Pancreas (tissue), 10 donors: ENCODE results near the gene SART3. TPM values are rescaled to one million over a fixed set of nuclear protein-coding genes. Genes with fewer than 3 reads are reported as not detected.

ENCODE experiments used
- ATAC-seq, 4 donors: fragments of 200-7000 bp; cut with Tn5 transposase; one replicate each; pipeline versions ENCODE4 v1.8.0 to v1.9.1; 2020; ENCODE audit warnings: mild to moderate bottlenecking in 4 of 4, moderate library complexity in 4 of 4
- DNase-seq, 6 donors: peaks; one replicate each; pipeline ENCODE4 v3.0.0-alpha.2; 2020
- FAIRE-seq: peaks from 2 replicates; lab custom pipeline; 2012; peaks lifted over from hg19 to GRCh38; lab: Jason Lieb, UNC
- H3K27ac ChIP-seq, 4 donors: fragments of 200-600 bp; sonication (generic); 1 replicate in 3 of 4; 2 replicates in 1 of 4; pipeline versions ENCODE4 v1.5.0 to v1.8.0; 2020
- H3K27me3 ChIP-seq, 4 donors: fragments of 200-600 bp; one replicate each; pipeline ENCODE4 v1.8.0; 2021
- H3K36me3 ChIP-seq, 3 donors: fragments of 200-600 bp; sonication (generic) in 1 of 3; one replicate each; pipeline versions ENCODE4 v1.5.0 to v1.8.0; 2020 to 2021
- H3K4me1 ChIP-seq, 3 donors: fragments of 200-600 bp; one replicate each; pipeline ENCODE4 v1.8.0; 2021
- H3K4me3 ChIP-seq, 4 donors: fragments of 200-600 bp; sonication (generic) in 2 of 4; one replicate each; pipeline versions ENCODE4 v1.5.0 to v1.8.0; 2020 to 2021
- H3K9me3 ChIP-seq, 4 donors: fragments of 200-600 bp; one replicate each; pipeline ENCODE4 v1.8.0; 2021
- WGBS, 2 donors: extraction: QIAGEN DNeasy Blood & Tissue Kit; methylation state at CpG; one replicate each; pipeline ENCODE4 v1.1.7; 2013; 5-methylcytosine and 5-hydroxymethylcytosine counted together
- intact Hi-C, 3 donors: fragments of 100-400 bp; cut with DNase I; formaldehyde crosslinking; loops; one replicate each; pipeline versions ENCODE4 v1.11.1 to v1.14.2; 2022
- polyA plus RNA-seq, 2 donors: library from polyadenylated mRNA; stranded (reverse); fragments of 200-250 nt; gene quantifications; one replicate each; pipeline ENCODE4 v1.2.3, GENCODE V29; 2013
- total RNA-seq, 6 donors: library from RNA; stranded (reverse); fragmentation: NEBNext Ultra II Directional in 4 of 6; extraction: Animal tissue kit (Norgen Biotek cat#: 25700) in 4 of 6; gene quantifications; one replicate each; pipeline versions ENCODE4 v1.2.1 to v1.2.4, GENCODE V29; 2021 to 2023
- TF ChIP-seq, protein P1 (sequence below), 4 donors: fragments of 200-600 bp; sonication (generic) in 3 of 4; IDR thresholded peaks; one replicate each; pipeline versions ENCODE4 v1.5.0 to v1.8.0; 2021; ENCODE audit warnings: antibody characterized with exemption in 4 of 4
- donor health status: healthy with polysubstance abuse.
- donor health status: DM: no; HTN: no; CAD: no; lungs with moderate emphysema.
- donor health status: DM: no; HTN: no; CAD: no.
- donor health status: control.
- donor health status: control.
- donor health status: Bipolar disorder and iron deficiency.
- donor health status: DM: yes; HTN: yes; CAD: no.
- donor health status: DM: no; HTN: no; CAD: no.
- donor health status: DM: no; HTN: no; CAD: no.
- donor health status: DM: yes; HTN: yes; CAD: no.

Gene SART3
- total and polyA plus RNA-seq, 8 donors, result 13.9 to 23.4 (median 16.7) TPM

GRCh38 chr12:108562348-108563135 is 1.6 kb upstream of the SART3 start, which contains the start of gene ISCU:
Gene ISCU (plus strand): TSS chr12:108562596. CDS start chr12:108562623, 27 bp downstream.
- intact Hi-C loops, result loop anchor here in 1 of 3 donors (10.0 kb wide), 1 partner anchor 242 kb away; no protein-coding TSS in a partner anchor
- DNase-seq (peak; percentile 96 to 100 (median 99)), ATAC-seq (peak; percentile 83 to 92 (median 86)), FAIRE-seq (no peak)
- H3K4me1 ChIP-seq, result peaks cover 10 to 28% (median 17%) of the 10 kb centered on the region in 3 donors
- TF ChIP-seq, protein P1, sequence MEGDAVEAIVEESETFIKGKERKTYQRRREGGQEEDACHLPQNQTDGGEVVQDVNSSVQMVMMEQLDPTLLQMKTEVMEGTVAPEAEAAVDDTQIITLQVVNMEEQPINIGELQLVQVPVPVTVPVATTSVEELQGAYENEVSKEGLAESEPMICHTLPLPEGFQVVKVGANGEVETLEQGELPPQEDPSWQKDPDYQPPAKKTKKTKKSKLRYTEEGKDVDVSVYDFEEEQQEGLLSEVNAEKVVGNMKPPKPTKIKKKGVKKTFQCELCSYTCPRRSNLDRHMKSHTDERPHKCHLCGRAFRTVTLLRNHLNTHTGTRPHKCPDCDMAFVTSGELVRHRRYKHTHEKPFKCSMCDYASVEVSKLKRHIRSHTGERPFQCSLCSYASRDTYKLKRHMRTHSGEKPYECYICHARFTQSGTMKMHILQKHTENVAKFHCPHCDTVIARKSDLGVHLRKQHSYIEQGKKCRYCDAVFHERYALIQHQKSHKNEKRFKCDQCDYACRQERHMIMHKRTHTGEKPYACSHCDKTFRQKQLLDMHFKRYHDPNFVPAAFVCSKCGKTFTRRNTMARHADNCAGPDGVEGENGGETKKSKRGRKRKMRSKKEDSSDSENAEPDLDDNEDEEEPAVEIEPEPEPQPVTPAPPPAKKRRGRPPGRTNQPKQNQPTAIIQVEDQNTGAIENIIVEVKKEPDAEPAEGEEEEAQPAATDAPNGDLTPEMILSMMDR (IDR thresholded peaks at IDR 0.05), result no peak
- peak within 1 kb of the TSS; percentile 87 to 94 (median 92) for H3K27ac ChIP-seq
- H3K4me3 ChIP-seq, result peak within 1 kb of the TSS; percentile 76 to 97 (median 92)
- H3K36me3 ChIP-seq, result peaks cover 0 to 26% (median 7%) of the 10 kb centered on the region in 3 donors
- WGBS, 2 donors, result 0% methylated on average over 54 to 72 of the region's 72 CpGs
- no peaks in the 10 kb centered on the region for H3K9me3 ChIP-seq
- no peaks in the 10 kb centered on the region for H3K27me3 ChIP-seq

DNA sequence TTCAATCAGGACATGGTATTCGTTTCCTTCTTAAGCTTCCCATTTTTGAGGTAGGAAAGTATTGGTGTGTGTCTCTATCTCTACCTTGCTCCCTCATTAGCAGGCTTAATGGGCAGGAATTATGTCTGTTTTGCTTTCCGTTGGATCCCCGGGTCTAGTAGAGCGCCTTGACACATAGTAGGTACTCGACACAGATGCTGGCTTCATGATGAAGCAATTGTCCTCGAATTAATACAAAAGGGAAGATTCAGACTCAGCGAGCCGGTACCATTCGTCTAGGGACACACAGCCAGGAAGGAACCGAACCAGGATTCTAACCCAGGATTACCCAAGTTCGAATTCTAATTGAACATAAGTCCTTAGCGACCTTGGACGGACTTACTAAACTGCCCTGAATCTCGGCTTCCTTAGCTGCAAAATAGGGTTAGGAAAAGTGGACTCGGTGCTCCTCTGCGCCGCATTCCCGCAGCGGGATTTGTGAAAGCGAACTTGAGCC is 927 bp upstream of the SART3 start:
- intact Hi-C loops, result loop anchor here in 1 of 3 donors (10.0 kb wide), 1 partner anchor 243 kb away; no protein-coding TSS in a partner anchor

DNA sequence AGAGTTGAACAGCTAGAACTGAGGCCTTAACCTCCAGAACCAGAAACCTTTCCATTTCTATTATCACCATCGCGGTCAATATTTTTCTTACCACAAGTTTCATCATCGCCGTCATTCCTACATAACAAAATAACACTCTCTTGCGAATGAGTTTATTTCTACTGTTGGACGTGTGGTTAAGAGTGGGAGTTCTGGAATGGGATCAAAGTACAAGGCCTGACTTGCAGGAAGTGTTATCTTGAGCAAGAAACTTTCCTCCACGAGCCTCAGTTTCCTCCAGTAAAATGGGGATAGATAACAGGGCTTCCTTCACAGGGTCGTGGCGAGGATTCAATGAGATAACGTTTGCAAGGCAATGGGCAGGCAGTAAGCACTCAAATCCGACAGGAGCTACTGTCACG is 652 bp downstream of the SART3 start:
- DNase-seq, result no peak
- ATAC-seq, result no peak
- peaks cover 0 to 8% (median 4%) of the 10 kb centered on the region in 3 donors for H3K36me3 ChIP-seq
- H3K4me1 ChIP-seq, result peaks cover 10 to 17% (median 15%) of the 10 kb centered on the region in 3 donors
- TF ChIP-seq, protein P1 (IDR thresholded peaks at IDR 0.05), result no peak
- intact Hi-C loops, result loop anchor here in 1 of 3 donors (10.0 kb wide), 1 partner anchor 244 kb away; no protein-coding TSS in a partner anchor
- H3K9me3 ChIP-seq, result no peaks in the 10 kb centered on the region
- no peak for FAIRE-seq
- peak overlapping the region in 2 of 4 donors; percentile 87 to 90 for H3K27ac ChIP-seq
- no peaks in the 10 kb centered on the region for H3K27me3 ChIP-seq
- WGBS, 2 donors, result 0 to 1% methylated on average over 12 of the region's 12 CpGs
- H3K4me3 ChIP-seq, result peak overlapping the region; percentile 86 to 97 (median 92)

More for the DNA sequence above, 927 bp upstream of the SART3 start:
- Histone ChIP-seq H3K4me3 (peak overlapping the region; percentile 76 to 97 (median 92)), H3K4me1 (peaks cover 10 to 28% (median 17%) of the 10 kb centered on the region in 3 donors), H3K9me3 (no peaks in the 10 kb centered on the region), H3K27me3 (no peaks in the 10 kb centered on the region), H3K36me3 (peaks cover 0 to 20% (median 4%) of the 10 kb centered on the region in 3 donors), H3K27ac (peak overlapping the region; percentile 87 to 94 (median 92))
- DNase-seq (no peak), FAIRE-seq (no peak), ATAC-seq (peak in 2 of 4 donors; percentile 4 to 6)
- TF ChIP-seq, protein P1 (IDR thresholded peaks at IDR 0.05), result no peak
- WGBS, 2 donors, result 1% methylated on average over 20 of the region's 20 CpGs

DNA sequence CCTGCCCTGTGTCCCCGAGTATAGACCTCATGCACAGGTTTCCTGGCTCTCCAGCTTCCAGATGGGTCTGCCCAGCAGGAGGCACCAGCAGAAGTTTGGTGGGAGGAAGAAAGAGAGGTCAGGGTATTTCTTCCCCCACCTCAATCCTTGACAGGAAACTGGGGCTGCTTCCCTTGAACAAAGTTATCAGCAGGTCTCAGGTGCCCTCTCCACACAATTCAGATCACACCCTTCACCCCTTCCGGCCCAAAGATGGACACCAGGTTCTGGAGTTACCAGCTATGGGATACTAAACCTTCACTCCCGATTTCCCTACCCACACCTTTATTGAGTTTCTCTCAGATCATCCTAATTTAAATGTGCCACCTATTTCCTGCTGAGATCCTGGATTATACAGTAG is 1.2 kb downstream of the SART3 start:
- Histone ChIP-seq H3K27me3 (no peaks in the 10 kb centered on the region), H3K27ac (no peak overlapping the region), H3K4me1 (peaks cover 10 to 17% (median 15%) of the 10 kb centered on the region in 3 donors), H3K36me3 (peaks cover 0 to 3% (median 2%) of the 10 kb centered on the region in 3 donors), H3K4me3 (peak overlapping the region in 2 of 4 donors; percentile 88 to 95), H3K9me3 (no peaks in the 10 kb centered on the region)
- ATAC-seq (no peak), DNase-seq (no peak), FAIRE-seq (no peak)
- TF ChIP-seq, protein P1 (IDR thresholded peaks at IDR 0.05), result no peak
- intact Hi-C loops, result loop anchor here in 1 of 3 donors (10.0 kb wide), 1 partner anchor 245 kb away; no protein-coding TSS in a partner anchor
- WGBS, 2 donors, result 26 to 42% methylated on average over 3 of the region's 3 CpGs
